Measurements from ENCODE around the gene FREM3.

Gene FREM3

GRCh38 chr4:143581331-143581946, 119.0 kb downstream of the FREM3 start:
- TF ChIP-seq GATA3 (IDR thresholded peaks at IDR 0.05; ENCODE audit: low read depth, low read length) (no peak), GATA2 (IDR thresholded peaks at IDR 0.05; ENCODE audit: low read depth, low read length) (no peak)

GRCh38 chr4:143575331-143575730, 125.1 kb downstream of the FREM3 start:
- TF ChIP-seq GATA3 (IDR thresholded peaks at IDR 0.05; ENCODE audit: low read depth, low read length): no peak
- no peak for TF ChIP-seq GATA2 (IDR thresholded peaks at IDR 0.05; ENCODE audit: low read depth, low read length)

GRCh38 chr4:143564472-143564871, 136.0 kb downstream of the FREM3 start:
- TF ChIP-seq GATA2 (IDR thresholded peaks at IDR 0.05; ENCODE audit: low read depth, low read length): no peak
- no peak for TF ChIP-seq GATA3 (IDR thresholded peaks at IDR 0.05; ENCODE audit: low read depth, low read length)

DNA sequence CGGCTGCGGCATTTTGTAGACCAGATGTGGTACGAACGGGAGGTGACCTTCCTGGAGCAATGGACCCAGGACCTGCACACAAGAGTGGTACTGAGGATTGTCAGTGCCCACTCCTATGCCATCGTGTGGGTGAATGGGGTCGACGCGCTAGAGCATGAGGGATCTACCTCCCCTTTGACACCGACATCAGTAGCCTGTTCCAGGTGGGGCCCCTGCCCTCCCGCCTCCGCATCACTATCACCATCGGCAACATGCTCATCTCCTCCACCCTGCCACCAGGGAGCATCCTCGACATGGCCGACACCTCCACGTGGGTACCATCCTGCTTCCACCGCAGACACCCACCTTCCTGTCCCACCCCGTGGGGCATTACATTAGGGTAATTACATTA, 140.7 kb downstream of the FREM3 start:
- TF ChIP-seq GATA2 (IDR thresholded peaks at IDR 0.05; ENCODE audit: low read depth, low read length) (no peak), GATA3 (IDR thresholded peaks at IDR 0.05; ENCODE audit: low read depth, low read length) (no peak)

DNA sequence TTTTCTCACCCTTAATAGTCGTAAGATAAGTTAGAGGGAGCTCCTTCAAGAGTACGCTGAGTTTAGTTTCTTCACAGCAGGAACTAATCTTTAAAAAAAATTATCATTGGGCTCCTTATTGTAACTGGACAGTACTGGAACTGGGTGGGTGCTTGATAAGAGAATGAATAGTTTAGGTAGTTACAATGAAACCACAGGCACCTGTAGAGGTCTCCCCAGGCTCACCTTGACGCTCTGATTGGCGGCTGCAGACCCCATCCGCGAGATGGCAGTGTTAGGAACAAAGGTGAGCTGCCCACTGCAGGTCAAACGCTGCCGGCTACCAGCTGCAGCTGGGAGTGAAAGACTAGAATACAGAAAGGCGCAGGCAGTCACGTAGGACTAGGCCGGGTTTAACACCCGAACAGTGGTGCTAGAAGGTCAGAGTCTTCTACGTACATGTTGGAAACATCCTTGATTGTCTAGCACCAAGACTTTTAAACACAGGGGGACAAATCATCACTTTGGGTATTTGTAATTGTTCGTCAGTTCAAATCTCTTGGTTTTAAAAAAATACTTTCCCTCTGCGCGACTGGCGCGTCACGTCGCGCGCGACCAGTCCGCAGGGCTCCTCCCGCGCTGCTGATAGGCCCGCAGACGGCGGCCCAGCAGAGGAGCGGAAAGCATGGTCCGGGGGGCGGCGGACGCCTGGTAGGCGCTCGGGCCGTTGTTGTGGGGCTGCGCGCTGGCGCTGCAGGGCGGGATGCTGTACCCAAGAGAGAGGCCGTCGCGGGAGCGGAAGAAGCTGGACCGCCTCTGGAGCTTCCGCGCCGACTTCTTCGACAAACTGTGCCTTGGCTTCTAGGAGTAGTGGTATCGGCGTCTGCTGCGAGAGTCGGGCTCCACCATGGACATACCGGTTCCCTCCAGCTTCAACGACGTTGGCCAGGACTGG, 141.4 kb downstream of the FREM3 start:
- TF ChIP-seq GATA2 (IDR thresholded peaks at IDR 0.05; ENCODE audit: low read depth, low read length) (no peak), GATA3 (IDR thresholded peaks at IDR 0.05; ENCODE audit: low read depth, low read length) (no peak)

DNA sequence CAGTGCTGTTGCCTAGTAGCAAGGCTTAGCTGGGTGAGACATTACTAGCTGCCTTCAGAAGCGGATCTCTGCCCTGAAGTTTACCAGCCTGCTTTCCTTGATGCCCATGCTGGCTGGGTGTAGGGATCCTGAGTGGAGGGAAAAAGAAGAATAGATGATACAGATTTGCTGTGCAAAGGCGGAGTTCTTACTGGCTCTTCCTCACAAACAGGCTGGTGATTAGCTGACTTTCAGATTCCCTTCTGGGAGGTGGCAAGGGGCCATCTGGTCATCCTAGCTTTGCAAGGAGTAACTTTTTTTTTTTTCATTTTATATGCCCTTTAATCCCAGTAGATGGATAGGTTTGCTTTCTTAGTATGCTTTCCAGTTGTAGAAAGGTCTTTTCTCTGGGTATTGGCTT, 142.2 kb downstream of the FREM3 start:
- no peak for TF ChIP-seq GATA3 (IDR thresholded peaks at IDR 0.05; ENCODE audit: low read depth, low read length)
- no peak for TF ChIP-seq GATA2 (IDR thresholded peaks at IDR 0.05; ENCODE audit: low read depth, low read length)

DNA sequence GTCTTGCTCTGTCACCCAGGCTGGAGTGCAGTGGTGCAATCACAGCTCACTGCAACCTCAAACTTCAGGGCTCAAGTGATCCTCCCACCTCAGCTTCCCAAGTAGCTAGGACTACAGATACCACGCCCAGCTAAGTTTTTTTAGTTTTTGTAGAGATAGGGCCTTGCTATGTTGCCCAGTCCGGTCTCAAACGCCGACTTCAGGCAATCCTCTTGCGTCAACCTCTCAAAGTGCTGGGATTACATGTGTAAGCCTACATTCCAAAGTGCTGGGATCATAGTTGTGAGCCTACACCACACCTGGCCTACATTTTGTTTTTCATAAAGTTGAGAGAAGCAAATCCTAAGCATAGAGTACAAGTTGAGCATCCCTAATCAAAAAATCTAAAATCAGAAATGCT, 144.8 kb downstream of the FREM3 start:
- TF ChIP-seq GATA3 (IDR thresholded peaks at IDR 0.05; ENCODE audit: low read depth, low read length): no peak
- TF ChIP-seq GATA2 (IDR thresholded peaks at IDR 0.05; ENCODE audit: low read depth, low read length): no peak

GRCh38 chr4:143554728-143555597, 145.5 kb downstream of the FREM3 start:
- TF ChIP-seq GATA3 (IDR thresholded peaks at IDR 0.05; ENCODE audit: low read depth, low read length) (no peak), GATA2 (IDR thresholded peaks at IDR 0.05; ENCODE audit: low read depth, low read length) (no peak)

DNA sequence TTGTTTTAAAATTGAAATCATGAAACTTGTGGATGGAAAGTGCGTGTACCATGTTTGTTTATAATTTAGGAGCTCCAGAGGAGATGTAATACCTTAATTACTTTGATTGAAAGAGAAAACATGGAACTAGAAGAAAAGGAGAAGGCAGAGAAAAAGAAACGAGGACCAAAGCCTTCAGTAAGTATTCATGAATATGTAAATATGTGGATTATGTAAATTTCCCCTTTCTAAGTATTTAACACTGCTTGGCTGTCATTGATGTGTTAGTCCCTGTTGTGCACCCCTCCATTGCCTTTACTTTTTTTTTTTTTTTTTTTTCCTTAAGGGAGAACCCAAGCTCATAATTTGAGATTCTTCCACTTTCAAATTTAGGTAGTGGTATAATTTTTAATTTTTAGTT, 150.5 kb downstream of the FREM3 start:
- TF ChIP-seq GATA3 (IDR thresholded peaks at IDR 0.05; ENCODE audit: low read depth, low read length) (no peak), GATA2 (IDR thresholded peaks at IDR 0.05; ENCODE audit: low read depth, low read length) (no peak)

DNA sequence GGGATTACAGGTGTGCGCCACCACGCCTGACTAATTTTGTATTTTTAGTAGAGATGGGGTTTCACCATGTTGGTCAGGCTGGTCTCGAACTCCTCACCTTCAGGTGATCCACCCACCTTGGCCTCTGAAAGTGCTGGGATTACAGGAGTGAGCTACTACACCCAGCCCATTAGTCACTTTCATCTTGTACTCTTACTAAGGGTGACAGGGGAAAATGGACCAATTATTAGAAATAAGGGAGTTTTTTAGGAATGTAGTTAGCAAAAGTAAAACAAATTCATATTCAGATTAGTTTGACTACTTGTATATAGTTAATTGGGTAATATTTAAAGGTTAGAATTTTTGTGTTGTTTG, 160.8 kb downstream of the FREM3 start:
- TF ChIP-seq GATA3 (IDR thresholded peaks at IDR 0.05; ENCODE audit: low read depth, low read length) (no peak), GATA2 (IDR thresholded peaks at IDR 0.05; ENCODE audit: low read depth, low read length) (no peak)

DNA sequence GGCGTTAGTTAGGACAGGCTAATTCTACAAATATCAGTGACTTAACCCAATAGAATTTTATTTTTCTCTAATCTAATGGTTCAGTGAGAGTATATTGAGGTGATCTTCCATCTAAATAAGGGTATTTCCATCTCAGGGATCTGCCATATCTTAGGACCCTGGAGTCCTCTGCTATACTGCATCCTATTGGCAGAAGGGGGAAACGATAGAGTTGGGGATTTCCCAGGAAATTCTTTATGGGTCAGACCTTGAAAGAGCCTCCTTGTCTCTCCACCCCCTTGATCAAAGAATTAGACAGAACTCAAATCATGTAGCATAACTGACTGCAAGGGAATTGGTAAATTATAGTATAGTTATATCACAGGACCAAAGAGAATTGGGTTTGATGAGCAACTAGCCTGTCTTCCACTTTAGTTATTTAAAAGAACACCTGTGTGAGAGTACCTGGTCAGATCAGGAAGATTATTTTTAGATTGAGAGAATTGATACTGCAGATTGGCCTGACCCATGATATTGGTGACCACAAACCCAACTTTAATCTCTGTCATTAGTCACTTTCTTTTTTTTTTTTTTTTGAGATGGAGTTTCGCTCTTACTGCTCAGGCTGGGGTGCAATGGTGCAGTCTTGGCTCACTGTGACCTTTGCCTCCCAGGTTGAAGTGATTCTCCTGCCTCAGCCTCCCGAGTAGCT, 161.4 kb downstream of the FREM3 start:
- no peak for TF ChIP-seq GATA2 (IDR thresholded peaks at IDR 0.05; ENCODE audit: low read depth, low read length)
- no peak for TF ChIP-seq GATA3 (IDR thresholded peaks at IDR 0.05; ENCODE audit: low read depth, low read length)

GRCh38 chr4:143531788-143532491, 168.5 kb downstream of the FREM3 start:
- TF ChIP-seq GATA3 (IDR thresholded peaks at IDR 0.05; ENCODE audit: low read depth, low read length): no peak
- no peak for TF ChIP-seq GATA2 (IDR thresholded peaks at IDR 0.05; ENCODE audit: low read depth, low read length)

- TF ChIP-seq GATA2 (IDR thresholded peaks at IDR 0.05; ENCODE audit: low read depth, low read length) (no peak), GATA3 (IDR thresholded peaks at IDR 0.05; ENCODE audit: low read depth, low read length) (no peak)
Measured at GRCh38 chr4:143531380-143531779, 169.1 kb downstream of the FREM3 start.

Measured in SH-SY5Y (cell line).